ENCODE measurements around the gene NLE1.
"Not testable (repeated sequence)": the region's sequence is repeated elsewhere in the genome, so short reads cannot be mapped to it uniquely, and the experiment has no call there.

The NLE1 gene

DNA sequence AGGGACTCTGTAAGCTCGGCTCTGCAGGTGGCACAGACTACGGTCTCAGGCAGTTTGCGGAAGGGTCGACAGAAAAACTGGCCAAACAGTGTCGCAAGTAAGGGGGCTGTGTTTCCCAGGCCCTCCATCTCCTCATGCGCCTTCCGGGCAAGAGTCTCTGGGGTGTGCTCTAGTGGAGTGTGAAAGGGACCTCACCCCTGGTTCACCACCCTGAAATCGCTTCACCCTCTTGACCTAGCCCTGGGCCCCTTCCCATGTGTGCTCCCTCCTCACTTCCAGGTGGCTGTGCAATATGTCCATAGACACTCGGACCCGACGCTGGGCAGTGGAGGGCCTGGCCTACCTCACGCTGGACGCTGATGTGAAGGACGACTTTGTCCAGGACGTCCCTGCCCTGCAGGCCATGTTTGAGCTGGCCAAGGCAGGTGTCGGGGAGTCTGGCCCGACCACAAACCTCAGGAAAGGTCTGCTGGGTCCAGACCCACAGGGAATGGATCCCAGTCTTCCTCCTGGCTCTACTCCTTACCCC, 27.8 kb upstream of the NLE1 start:
- no peaks in the 10 kb centered on the region for H3K36me3 Mint-ChIP-seq
- H3K9me3 Mint-ChIP-seq, result no peaks in the 10 kb centered on the region
- ATAC-seq (no peak), DNase-seq (ENCODE audit: low spot score in 2 of 2) (no peak)
- H3K4me1 Mint-ChIP-seq, result peaks cover 34% of the 10 kb centered on the region
- H3K4me3 Mint-ChIP-seq, result no peak overlapping the region
- H3K27ac Mint-ChIP-seq, result no peak overlapping the region

DNA sequence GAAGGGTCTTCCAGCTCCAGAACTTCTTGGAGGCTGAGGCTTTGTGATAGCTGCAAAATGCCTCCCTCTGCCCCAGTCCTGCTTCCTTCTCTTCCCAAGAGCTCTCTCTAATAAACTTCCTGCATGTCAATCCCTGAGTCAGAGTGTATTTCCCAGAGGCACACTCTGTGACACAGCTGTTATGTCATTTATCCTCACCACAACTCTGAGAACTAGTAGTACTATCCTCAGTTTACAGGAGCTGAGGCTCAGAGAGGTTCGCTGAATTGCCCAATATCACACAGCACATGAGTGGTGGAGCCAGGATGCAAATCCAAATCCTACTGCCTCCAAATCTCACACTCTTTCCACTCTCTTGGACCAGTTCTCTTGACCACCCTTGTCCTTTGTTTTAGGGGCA, 25.6 kb upstream of the NLE1 start:
- Mint-ChIP-seq H3K9me3 (no peaks in the 10 kb centered on the region), H3K4me1 (peaks cover 30% of the 10 kb centered on the region), H3K36me3 (no peaks in the 10 kb centered on the region), H3K27ac (no peak overlapping the region), H3K4me3 (no peak overlapping the region)
- DNase-seq (ENCODE audit: low spot score in 2 of 2) (no peak), ATAC-seq (no peak)

DNA sequence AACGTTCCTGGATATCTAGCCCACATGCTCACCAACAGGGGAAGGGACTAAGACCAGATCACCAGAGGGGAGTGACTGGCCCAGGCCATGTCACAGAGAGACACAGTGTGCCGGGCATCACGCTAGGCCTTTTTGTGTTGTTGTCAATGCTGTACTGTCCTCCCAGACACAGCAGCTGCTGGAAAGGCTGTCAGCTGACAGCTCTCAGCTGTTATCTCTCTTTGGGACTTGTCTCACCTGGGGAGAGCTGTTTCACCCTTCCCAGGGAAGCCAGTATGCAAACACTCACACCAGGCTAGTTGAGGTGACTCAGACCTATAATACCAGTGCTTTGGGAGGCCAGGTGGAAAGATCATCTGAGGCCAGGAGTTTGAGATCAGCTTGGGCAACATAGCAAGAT, 24.9 kb upstream of the NLE1 start:
- Mint-ChIP-seq H3K4me1 (peaks cover 29% of the 10 kb centered on the region), H3K4me3 (no peak overlapping the region), H3K9me3 (no peaks in the 10 kb centered on the region), H3K36me3 (no peaks in the 10 kb centered on the region), H3K27ac (no peak overlapping the region)
- ATAC-seq (no peak), DNase-seq (ENCODE audit: low spot score in 2 of 2) (no peak)

DNA sequence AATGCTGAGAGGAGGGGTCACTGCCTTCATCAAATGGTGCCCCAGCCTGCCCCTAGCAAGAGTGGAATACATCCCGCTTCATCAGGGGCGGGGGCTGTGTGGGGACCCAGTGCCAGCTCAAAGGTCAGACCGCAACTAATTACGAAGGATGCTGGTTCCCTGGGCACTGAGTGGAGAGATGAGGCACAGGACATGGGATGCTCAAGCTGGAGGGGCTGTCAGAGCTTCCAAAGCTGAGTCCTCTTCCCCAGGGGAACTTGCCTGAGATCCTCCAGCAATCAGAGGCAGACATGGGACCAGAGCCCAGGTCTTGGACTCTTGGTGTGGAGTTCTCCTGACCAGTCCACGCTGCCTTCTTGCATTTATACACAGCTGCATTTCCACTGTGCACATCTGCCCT, 24.4 kb upstream of the NLE1 start:
- DNase-seq (ENCODE audit: low spot score in 2 of 2) (no peak), ATAC-seq (no peak)
- Mint-ChIP-seq H3K4me3 (no peak overlapping the region), H3K27ac (no peak overlapping the region), H3K4me1 (peaks cover 31% of the 10 kb centered on the region), H3K36me3 (no peaks in the 10 kb centered on the region), H3K9me3 (no peaks in the 10 kb centered on the region)

DNA sequence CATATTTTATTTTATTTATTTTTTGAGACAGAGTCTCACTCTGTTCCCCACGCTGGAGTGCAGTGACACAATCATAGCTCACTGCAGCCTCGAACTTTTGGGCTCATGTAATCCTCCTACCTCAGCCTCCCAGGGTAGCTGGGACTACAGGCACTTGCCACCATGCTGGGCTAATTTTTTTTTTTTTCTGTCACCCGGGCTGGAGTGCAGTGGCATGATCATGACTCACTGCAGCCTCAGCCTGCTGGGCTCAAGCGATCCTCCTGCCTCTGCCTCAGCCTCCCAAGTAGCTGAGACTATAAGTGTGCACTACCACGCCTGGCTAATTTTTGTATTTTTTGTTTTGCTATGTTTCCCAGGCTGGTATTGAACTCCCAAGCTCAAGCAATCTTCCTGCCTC, 22.6 kb upstream of the NLE1 start:
- Mint-ChIP-seq H3K27ac (no peak overlapping the region), H3K9me3 (no peaks in the 10 kb centered on the region), H3K4me1 (peaks cover 44% of the 10 kb centered on the region), H3K4me3 (no peak overlapping the region), H3K36me3 (no peaks in the 10 kb centered on the region)
- DNase-seq (ENCODE audit: low spot score in 2 of 2) (no peak), ATAC-seq (no peak)

DNA sequence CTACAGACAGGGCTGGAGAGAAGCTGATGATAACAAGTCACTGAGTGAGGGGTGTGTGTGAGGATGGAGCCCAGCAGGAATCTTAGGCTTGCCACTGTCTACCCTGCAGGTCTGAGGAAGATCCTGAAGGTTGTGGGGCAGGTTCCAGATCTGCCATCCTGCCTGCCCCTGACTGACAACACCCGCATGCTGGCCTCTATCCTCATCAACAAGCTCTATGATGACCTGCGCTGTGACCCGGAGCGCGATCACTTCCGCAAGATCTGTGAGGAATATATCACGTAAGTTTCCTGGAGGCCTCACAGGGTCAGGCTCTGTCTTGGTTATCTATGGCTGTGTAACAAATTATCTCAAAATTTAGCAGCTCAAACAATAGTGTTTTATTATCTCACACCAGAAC, 21.8 kb upstream of the NLE1 start:
- Mint-ChIP-seq H3K4me1 (peaks cover 50% of the 10 kb centered on the region), H3K9me3 (no peaks in the 10 kb centered on the region), H3K4me3 (no peak overlapping the region), H3K36me3 (no peaks in the 10 kb centered on the region), H3K27ac (peak overlapping the region; percentile 32)
- no peak for ATAC-seq
- DNase-seq (ENCODE audit: low spot score in 2 of 2), result no peak

DNA sequence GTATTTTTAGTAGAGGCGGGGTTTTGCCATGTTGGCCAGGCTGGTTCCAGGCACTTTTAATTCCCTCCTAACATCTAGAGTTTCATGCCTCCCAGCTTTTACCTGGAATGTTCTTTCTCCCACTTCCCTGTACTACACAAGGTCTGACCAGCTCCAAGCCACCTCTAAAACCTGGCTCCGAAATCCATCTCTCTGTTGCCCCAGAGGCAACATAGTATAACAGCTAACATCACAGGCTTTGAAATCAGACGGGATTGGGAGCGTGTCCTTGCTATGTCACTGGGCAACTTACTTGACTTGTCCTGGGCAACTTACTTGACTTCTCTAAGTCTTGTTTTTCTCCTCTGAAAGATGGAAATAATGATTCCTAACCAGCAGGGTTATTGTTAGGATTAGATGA, 20.7 kb upstream of the NLE1 start:
- ATAC-seq (no peak), DNase-seq (ENCODE audit: low spot score in 2 of 2) (no peak)
- Mint-ChIP-seq H3K36me3 (no peaks in the 10 kb centered on the region), H3K27ac (no peak overlapping the region), H3K4me3 (no peak overlapping the region), H3K4me1 (peaks cover 45% of the 10 kb centered on the region), H3K9me3 (no peaks in the 10 kb centered on the region)

DNA sequence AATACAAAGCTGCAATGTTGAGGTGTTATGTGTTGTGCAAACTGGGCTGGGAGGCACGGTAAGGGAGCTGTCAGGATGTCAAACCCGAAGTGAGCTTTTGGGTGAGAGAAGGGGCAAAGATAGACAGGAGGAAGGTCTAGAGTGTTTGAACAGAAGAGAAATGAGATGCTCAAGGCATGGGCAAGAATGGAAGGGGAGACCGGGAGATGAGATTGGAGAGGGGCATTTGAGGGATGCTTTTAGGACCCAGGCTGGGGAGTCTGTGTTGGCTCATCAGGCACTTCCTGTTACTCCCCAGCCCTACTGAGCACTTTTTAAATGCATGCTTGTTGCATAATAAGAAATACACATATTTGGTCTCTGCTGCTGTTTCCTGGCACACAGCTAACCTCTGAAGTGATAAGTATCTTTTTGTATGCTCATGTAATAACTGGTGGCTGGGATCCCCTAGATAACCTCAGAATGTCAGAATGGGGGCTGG, 19.2 kb upstream of the NLE1 start:
- no peak for DNase-seq (ENCODE audit: low spot score in 2 of 2)
- H3K27ac Mint-ChIP-seq, result peak overlapping the region; percentile 61
- H3K4me3 Mint-ChIP-seq, result peak overlapping the region; percentile 44
- peaks cover 43% of the 10 kb centered on the region for H3K4me1 Mint-ChIP-seq
- H3K36me3 Mint-ChIP-seq, result no peaks in the 10 kb centered on the region
- peak; percentile 61 for ATAC-seq
- no peaks in the 10 kb centered on the region for H3K9me3 Mint-ChIP-seq

DNA sequence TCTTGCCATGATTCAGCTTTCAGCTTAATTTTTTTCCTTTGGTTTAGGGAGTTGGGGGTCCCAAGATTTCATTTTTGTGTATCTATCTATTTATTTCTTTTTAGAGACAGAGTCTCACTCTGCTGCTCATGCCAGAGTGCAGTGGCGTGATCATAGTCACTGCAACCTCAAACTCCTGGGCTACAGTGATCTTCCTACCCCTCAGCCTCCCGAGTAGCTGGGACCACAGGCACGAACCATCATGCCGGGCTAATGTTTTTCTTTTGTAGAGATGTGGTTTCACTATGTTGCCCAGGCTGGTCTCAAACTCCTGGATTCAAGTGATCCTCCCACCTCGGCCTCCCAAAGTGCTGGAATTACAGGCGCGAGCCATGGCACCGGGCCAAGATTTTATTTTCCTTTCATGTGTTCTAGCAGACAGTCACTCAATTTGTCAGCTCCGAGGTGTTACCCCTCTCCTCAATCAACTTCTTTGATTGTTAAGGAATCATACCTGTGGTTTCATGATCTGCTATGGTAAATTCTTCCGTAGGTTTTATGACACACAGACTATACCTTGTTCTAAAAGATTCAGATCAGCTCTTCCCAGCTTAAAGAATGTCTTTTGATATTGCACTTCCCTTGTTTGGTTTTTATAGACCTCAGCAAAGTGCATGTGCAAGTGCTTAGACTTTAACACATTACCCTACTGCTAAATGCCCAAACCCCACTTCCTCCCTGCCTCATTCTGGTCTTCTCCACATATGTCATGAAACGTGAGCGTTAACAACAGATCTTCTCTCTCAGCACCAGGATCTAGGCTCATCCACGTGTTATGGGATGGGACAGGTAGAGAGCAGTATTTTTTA, 18.5 kb upstream of the NLE1 start:
- H3K27ac Mint-ChIP-seq, result peak overlapping the region; percentile 61
- no peak for DNase-seq (ENCODE audit: low spot score in 2 of 2)
- peak; percentile 82 for ATAC-seq
- no peaks in the 10 kb centered on the region for H3K36me3 Mint-ChIP-seq
- no peaks in the 10 kb centered on the region for H3K9me3 Mint-ChIP-seq
- H3K4me1 Mint-ChIP-seq, result peaks cover 43% of the 10 kb centered on the region
- peak overlapping the region; percentile 44 for H3K4me3 Mint-ChIP-seq

DNA sequence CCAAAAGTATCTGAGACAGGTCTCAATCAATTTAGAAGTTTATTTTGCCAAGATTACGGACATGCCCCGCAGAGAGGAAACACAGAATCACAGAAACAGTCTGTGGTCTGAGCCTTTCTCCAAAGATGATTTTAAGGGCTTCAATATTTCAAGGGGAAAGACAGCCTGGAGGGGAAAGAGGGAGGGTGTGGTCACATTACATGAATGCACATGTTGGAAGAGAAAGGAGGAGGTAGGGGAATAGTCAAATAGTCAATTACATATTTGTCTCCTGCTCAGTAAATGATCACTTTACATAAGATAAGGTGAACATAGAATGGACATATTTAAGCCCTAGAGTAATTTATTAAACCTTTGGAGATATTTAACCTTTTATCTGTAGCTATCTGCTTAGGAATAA, 17.8 kb upstream of the NLE1 start:
- peak overlapping the region; percentile 61 for H3K27ac Mint-ChIP-seq
- H3K36me3 Mint-ChIP-seq, result no peaks in the 10 kb centered on the region
- H3K4me3 Mint-ChIP-seq, result peak overlapping the region; percentile 44
- DNase-seq (ENCODE audit: low spot score in 2 of 2), result no peak
- no peak for ATAC-seq
- no peaks in the 10 kb centered on the region for H3K9me3 Mint-ChIP-seq
- peaks cover 38% of the 10 kb centered on the region for H3K4me1 Mint-ChIP-seq

DNA sequence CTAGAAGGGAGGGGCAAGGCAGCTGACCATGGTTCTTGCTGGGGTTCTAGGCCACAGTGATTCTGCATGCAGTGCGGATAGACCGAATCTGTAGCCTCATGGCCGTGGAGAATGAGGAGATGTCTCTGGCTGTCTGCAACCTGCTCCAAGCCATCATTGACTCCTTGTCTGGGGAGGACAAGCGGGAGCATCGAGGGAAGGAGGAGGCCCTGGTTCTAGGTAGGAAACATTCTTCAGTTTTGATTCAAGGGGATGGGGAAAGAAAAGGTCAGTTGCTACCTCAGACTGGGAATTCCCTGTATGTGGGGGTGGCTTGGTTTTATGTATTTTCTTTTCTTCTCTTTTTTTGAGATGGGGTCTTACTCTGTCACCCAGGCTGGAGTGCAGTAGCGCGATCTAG, 13.1 kb upstream of the NLE1 start:
- DNase-seq (ENCODE audit: low spot score in 2 of 2), result no peak
- Mint-ChIP-seq H3K36me3 (no peaks in the 10 kb centered on the region), H3K9me3 (no peaks in the 10 kb centered on the region), H3K4me1 (peaks cover 11% of the 10 kb centered on the region), H3K4me3 (no peak overlapping the region), H3K27ac (no peak overlapping the region)
- ATAC-seq, result no peak

DNA sequence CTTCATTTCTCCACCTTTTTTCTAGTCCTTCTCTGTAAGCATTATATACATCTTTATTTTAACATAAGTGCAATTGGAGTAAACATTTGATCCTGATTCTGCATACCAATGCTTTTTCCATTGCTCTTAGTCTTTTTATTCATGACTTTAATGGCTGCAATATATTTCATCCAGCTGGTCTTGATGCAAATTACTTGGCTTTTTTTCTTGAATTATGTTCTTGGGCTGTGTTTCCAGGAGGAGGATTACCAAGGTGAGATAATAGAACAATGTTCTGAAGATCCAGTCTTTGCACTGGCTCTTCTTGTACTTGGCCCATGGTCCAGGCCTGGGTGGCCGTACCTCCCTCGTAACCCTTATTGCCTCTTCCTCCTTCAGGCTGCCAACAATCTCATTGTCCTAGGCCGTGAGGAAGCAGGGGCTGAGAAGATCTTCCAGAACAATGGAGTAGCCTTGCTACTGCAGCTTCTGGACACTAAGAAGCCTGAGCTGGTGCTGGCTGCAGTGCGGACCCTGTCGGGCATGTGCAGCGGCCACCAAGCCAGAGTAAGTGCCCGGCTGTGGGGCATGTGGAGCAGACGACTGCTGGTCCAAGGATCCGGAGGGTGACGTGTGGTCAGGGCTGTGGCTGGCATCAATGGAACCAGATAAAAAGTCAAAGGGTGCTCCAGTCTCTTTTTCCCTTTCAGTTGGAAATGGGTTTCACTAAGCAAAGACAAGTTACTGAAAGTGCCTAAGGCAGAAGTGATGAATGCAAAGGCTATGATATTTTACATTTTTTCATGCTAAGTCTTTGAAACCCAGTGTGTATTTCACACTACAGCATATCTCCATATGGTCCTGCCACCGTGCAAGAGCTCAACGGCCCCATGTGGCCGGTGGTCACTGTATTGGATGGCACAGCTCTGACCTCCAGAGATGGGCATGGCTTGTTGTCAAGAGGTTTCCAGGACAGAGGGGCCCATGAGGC, 12.4 kb upstream of the NLE1 start:
- no peak overlapping the region for H3K4me3 Mint-ChIP-seq
- DNase-seq (ENCODE audit: low spot score in 2 of 2) (no peak), ATAC-seq (no peak)
- no peak overlapping the region for H3K27ac Mint-ChIP-seq
- H3K9me3 Mint-ChIP-seq, result no peaks in the 10 kb centered on the region
- peaks cover 3% of the 10 kb centered on the region for H3K4me1 Mint-ChIP-seq
- no peaks in the 10 kb centered on the region for H3K36me3 Mint-ChIP-seq

DNA sequence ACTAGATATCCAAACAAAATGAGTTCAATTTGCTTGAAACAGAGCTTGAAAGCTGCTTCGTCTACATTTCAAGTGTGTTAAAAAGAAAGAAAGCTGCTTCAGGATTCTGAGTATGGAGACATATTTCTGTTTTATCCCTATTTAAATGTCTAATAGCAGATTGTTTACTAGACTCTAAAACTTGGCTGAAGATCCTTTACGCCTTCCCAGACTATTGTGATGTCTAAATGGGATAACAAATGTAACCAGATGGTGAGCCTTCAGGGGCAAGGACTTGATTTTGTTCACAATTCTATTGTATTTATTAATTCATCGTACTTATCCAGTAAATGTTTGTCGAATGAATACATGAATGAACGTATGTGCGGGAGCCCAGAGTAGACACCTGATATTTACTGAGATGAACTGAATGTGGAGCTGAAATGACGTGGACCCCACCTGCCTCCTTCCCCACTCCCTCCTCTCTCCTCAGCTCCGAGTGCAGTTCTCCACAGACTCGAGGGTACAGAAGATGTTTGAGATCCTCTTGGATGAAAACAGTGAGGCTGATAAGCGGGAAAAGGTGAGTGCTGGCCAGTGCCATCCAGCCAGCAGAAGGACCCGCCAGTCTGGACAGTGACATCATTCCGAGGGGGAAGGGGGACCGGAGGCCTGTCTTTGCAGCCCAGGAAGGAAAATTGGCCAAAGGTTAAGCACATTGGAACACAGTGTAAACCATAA, 10.5 kb upstream of the NLE1 start:
- H3K9me3 Mint-ChIP-seq, result no peaks in the 10 kb centered on the region
- H3K27ac Mint-ChIP-seq, result no peak overlapping the region
- no peak overlapping the region for H3K4me3 Mint-ChIP-seq
- ATAC-seq (no peak), DNase-seq (ENCODE audit: low spot score in 2 of 2) (no peak)
- no peaks in the 10 kb centered on the region for H3K36me3 Mint-ChIP-seq
- H3K4me1 Mint-ChIP-seq, result no peaks in the 10 kb centered on the region

DNA sequence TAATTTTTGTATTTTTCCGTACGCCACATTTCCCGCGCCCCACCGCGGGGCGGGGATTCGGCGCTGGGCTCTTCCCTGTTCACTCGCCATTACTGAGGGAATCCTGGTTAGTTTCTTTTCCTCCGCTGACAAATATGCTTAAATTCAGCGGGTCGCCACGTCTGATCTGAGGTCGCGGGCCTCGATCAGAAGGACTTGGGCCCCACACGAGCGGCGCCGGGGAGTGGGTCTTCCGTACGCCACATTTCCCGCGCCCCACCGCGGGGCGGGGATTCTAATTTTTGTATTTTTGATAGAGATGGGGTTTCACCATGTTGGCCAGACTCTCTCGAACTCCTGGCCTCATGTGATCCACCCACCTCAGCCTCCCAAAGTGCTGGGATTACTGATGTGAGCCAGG, 9.0 kb upstream of the NLE1 start:
- not testable (repeated sequence) for H3K36me3 Mint-ChIP-seq; DNase-seq (ENCODE audit: low spot score in 2 of 2); H3K27ac Mint-ChIP-seq; ATAC-seq; H3K4me3 Mint-ChIP-seq; H3K4me1 Mint-ChIP-seq; H3K9me3 Mint-ChIP-seq

DNA sequence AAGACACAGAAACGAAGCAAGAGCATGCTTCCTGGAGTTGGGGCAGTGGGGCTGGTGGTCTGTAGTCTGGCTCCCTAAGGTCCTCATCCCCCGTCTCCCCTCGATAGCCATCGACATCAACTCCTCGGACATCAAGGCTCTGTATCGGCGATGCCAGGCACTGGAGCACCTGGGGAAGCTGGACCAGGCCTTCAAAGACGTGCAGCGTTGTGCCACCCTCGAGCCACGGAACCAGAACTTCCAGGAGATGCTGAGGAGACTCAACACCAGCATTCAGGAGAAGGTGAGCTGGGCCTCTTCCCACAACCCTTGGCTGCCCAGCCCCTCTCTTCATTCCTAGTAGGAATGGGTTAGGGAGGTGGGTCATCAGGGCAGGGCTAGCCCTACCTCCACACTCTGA, 7.8 kb upstream of the NLE1 start:
- Mint-ChIP-seq H3K9me3 (no peaks in the 10 kb centered on the region), H3K4me1 (no peaks in the 10 kb centered on the region), H3K36me3 (no peaks in the 10 kb centered on the region), H3K27ac (no peak overlapping the region), H3K4me3 (no peak overlapping the region)
- DNase-seq (ENCODE audit: low spot score in 2 of 2) (no peak), ATAC-seq (no peak)

Data from stimulated activated effector memory CD8-positive, alpha-beta T cell treated with anti-CD3 and anti-CD28 coated beads, Interleukin-12 subunit alpha, Interleukin-12 subunit beta, amount 100 ng/mL, for 72 hours (primary cell).